Stimulated activated CD4-positive, alpha-beta T cell treated with anti-CD3 and anti-CD28 coated beads, Interleukin-2, amount 100 ng/mL, for 48 hours (primary cell): ENCODE data around the gene TECPR2.
"Not testable (repeated sequence)": the region's sequence is repeated elsewhere in the genome, so short reads cannot be mapped to it uniquely, and the experiment has no call there.

Experiments
- DNase-seq, 2 donors: peaks; one replicate each; pipeline ENCODE4 v3.0.0-alpha.2; 2020

The TECPR2 gene

DNA sequence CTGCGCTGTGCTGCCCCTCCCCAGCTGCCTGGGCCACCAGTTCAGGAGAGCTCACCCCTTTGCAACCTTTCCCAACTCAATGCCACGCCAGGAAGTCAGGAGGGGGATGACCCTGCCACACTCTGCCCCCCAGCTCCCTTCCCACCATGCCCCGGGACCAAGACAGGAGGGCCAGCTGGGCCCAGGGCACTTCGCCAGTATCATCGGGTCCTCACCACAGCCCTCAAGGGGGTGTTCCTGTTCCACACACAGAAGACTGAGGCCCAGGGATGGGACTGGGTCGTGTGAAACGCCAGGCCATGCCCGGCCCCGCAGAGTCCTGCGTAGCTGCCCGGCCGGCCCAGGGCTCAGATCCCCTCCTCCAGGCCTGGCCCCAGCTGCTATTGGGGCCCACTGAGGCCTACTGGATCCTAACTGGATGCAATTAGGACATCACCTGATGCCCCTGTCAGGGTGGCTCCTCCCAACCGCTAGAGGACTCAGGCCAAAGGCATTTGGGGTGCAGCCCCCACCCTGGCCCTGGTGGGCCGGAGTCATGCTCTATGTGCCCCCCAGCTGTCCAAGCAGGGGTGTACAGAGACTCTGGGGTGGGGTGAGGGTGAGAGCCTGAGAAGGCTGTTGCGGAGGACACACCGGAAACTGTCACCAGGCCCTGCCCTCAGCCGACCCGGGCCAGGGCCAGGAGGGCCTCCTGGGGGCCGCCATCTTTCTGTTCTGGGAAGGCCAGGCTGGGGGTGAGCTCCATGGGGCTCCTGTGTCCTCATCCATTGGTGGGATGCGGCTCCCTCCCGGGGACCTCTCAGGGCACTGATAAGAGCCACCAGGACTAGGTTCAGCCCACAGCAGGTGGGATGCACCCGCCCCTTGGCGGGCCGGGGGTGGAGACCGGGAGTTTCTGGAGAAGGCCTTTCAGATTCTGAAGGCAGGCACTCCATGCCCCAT, 176.1 kb downstream of the TECPR2 start:
- no peak for DNase-seq

DNA sequence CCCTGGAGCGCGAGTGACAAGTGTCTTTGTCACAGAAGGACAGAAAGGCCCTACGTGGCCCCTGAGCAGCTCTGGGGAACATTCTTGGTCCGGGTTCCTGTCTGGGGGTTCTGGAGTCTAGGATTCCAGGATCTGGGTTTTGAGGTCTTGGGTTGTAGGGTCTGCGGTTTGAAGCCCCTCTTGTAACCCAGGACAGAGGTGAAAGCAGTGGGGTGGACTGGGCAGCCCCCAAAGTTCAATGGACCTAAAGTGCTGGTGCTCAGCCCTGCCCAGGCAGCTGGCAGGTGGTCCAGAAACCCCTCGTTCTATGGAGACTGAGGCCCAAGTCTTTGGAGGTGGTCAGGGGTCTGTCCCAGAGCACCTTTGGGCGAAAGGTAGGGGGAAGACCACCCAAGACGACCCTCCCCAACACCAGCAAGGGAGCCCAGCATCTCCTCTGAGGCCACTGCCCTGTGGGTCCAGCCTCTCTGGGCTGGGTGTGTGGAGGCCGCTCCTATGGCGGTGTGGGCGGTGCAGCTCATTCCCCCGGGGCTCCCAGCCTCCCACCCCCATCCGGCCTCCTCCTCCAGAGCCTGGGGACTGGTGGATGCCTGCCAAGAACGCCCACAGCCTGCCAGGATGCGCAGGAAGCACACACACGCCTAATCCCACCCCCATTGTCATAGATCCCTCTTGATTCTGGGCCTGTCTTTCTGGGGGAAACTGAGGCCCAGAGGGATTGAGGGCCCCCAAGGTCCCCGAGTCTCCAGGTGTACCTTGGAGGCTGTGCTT, 177.0 kb downstream of the TECPR2 start:
- no peak for DNase-seq

DNA sequence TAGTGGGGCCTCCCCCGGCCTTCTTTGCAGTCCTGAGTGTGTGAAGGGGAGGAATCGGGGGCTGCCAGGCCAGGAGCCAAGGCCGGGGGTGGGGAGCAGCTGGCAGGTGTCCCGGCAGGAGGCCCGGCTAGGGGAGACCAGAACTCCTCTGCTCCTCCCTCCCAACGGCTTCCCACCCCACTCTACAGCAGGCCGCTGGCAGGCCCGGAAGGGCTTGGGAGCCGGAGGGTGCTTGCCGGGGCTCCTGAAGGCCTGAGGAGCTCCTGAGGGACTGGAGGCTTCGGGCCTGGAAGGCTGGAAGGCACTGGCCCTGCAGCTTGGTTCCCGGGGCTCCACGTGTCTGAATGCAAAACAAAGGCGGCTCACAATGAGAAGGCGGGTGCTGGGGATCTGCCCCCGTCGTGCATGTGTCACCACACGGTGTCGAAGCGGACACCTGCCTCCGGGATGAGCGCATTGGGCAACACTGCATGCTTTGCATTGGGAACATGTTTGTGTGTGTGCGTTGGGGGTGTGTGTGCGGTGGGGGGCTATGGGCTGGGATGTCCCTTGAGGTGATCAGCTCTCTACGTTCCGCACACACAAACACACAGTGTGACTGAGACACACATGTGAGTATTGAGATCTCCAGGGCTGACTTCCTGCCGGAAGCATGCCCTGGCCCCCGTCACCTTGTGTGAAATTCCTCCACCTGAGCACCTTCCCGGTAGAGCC, 177.7 kb downstream of the TECPR2 start:
- DNase-seq: no peak

DNA sequence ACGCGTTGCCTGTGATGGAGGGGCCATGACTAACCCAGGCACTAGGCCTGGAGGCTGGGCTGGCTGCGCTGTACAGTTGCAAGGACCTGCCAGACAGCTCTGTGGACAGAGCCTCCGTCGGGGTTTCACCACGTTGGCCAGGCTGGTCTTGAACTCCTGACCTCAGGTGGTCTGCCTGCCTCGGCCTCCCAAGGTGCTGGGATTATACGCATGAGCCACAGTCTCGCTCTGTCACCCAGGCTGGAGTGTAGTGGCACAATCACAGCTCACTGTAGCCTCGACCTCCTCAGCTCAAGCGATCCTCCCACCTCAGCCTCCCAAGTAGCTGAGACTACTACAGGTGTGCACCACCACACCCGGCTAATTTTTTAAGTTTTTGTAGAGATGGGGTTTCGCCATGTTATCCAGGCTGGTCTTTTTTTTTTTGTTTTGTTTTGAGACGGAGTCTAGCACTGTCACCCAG, 178.3 kb downstream of the TECPR2 start:
- DNase-seq: not testable (repeated sequence)

GRCh38 chr14:102541771-102542170, 179.0 kb downstream of the TECPR2 start:
- no peak for DNase-seq

GRCh38 chr14:102544046-102544746, 181.5 kb downstream of the TECPR2 start:
- DNase-seq: no peak

GRCh38 chr14:102544747-102545460, 182.2 kb downstream of the TECPR2 start:
- no peak for DNase-seq

DNA sequence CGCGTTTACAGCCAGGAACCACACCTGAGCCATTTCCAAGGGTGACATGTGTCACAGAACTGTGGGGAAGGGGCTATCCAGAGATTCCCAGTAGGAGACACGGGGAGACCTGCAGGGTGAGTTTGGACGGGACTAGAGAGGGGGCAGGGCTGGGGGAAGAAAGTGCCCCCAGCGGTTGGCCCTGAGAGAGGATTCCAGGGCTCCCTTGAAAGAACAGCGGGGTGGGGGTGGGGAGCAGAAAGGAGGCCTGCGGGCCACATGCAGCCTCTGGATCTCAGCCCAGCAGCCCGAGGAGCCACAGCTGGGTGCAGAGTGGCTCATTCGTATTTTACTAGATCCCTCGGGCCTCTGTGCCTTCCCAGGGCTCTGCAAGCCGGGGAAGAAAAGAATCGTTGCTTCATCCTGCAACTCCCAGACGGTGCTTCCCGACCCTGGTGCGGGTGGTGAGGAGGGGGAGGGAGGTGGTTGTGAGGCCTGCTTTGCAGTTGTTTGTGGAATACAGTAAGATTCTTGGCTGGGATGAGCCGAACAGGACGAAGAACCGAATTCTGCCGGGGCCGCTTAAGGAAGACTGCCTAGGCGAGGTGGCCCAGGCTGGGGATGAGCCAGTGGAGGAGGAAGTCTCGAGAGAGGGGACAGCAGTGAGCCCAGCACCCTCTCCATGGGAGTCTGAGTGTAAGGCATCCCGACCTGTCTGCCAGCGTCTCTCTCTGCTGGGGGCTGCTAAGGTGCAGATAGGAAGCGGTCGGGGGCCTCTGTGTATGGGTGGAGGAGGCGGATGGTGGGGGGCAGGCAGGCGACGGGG, 182.9 kb downstream of the TECPR2 start:
- DNase-seq: no peak

- DNase-seq: no peak
These were observed 186.0 kb downstream of the TECPR2 start for GRCh38 chr14:102548616-102549240.

- not testable (repeated sequence) for DNase-seq
These were observed 188.2 kb downstream of the TECPR2 start for GRCh38 chr14:102550927-102551401.
